GM18511 (cell line): ENCODE results near the gene RUNX1.

Source experiments
- ATAC-seq: cut with Tn5 transposase; IDR thresholded peaks from one replicate; pipeline ENCODE4 v1.9.1; 2021; ENCODE audit warnings: mild to moderate bottlenecking, moderate library complexity; ENCODE audit not compliant: unreplicated experiment

The RUNX1 gene

GRCh38 chr21:34927992-34928391, 121.1 kb downstream of the RUNX1 start:
- no peak for ATAC-seq

GRCh38 chr21:34926803-34927467, 122.2 kb downstream of the RUNX1 start:
- no peak for ATAC-seq

GRCh38 chr21:34925597-34925996, 123.5 kb downstream of the RUNX1 start:
- no peak for ATAC-seq

GRCh38 chr21:34924771-34925419, 124.2 kb downstream of the RUNX1 start:
- ATAC-seq: no peak

GRCh38 chr21:34924194-34924593, 124.9 kb downstream of the RUNX1 start:
- no peak for ATAC-seq

GRCh38 chr21:34923626-34924025, 125.5 kb downstream of the RUNX1 start:
- ATAC-seq: no peak

- ATAC-seq: no peak
Observed at GRCh38 chr21:34923202-34923601, 125.9 kb downstream of the RUNX1 start.

- no peak for ATAC-seq
Observed at GRCh38 chr21:34922479-34922878, 126.6 kb downstream of the RUNX1 start.

- ATAC-seq: no peak
Observed at GRCh38 chr21:34921151-34921550, 128.0 kb downstream of the RUNX1 start.

GRCh38 chr21:34919406-34919805, 129.7 kb downstream of the RUNX1 start:
- ATAC-seq: no peak

- ATAC-seq: no peak
Observed at GRCh38 chr21:34916446-34916845, 132.7 kb downstream of the RUNX1 start.

- no peak for ATAC-seq
Observed at GRCh38 chr21:34915364-34915841, 133.7 kb downstream of the RUNX1 start.

GRCh38 chr21:34914239-34914638, 134.9 kb downstream of the RUNX1 start:
- no peak for ATAC-seq

- no peak for ATAC-seq
Observed at GRCh38 chr21:34913811-34914210, 135.3 kb downstream of the RUNX1 start.

- ATAC-seq: peak; percentile 79
Observed at GRCh38 chr21:34912022-34912945, 136.8 kb downstream of the RUNX1 start.

GRCh38 chr21:34911360-34911759, 137.7 kb downstream of the RUNX1 start:
- no peak for ATAC-seq

- ATAC-seq: no peak
Observed at GRCh38 chr21:34910396-34910795, 138.7 kb downstream of the RUNX1 start.

- ATAC-seq: no peak
Observed at GRCh38 chr21:34909492-34910292, 139.4 kb downstream of the RUNX1 start.

GRCh38 chr21:34908419-34909055, 140.6 kb downstream of the RUNX1 start:
- no peak for ATAC-seq
